HEK293T (cell line): ENCODE measurements around the gene MYH14.

Experiments
- LEF1 ChIP-seq: fragments of 450-650 bp; IDR thresholded peaks from 2 replicates; pipeline ENCODE4 v1.6.1; 2017; ENCODE audit warnings: mild to moderate bottlenecking, borderline replicate concordance
- SP1 ChIP-seq: fragments of 450-650 bp; IDR thresholded peaks from 2 replicates; pipeline ENCODE4 v1.6.1; 2017
- TARDBP ChIP-seq: fragments of 450-650 bp; IDR thresholded peaks from 2 replicates; pipeline ENCODE4 v1.6.1; 2016

GRCh38 chr19:50158577-50158976, 44.8 kb upstream of the MYH14 start:
- TF ChIP-seq SP1 (no peak), LEF1 (no peak), TARDBP (no peak)
